Activated naive CD4-positive, alpha-beta T cell treated with anti-CD3 and anti-CD28 coated beads, Interleukin-2, amount 50 U/mL, for 24 hours (primary cell): ENCODE data around the gene PCDH1.
"Not testable (repeated sequence)": the region's sequence is repeated elsewhere in the genome, so short reads cannot be mapped to it uniquely, and the experiment has no call there.

Experiments used
- H3K27ac Mint-ChIP-seq: one replicate; pipeline ENCODE4 v1.8.0; 2021; ENCODE audit warnings: mild to moderate bottlenecking, mixed read lengths
- H3K27me3 Mint-ChIP-seq: one replicate; pipeline ENCODE4 v1.8.0; 2021; ENCODE audit warnings: mixed read lengths
- H3K36me3 Mint-ChIP-seq: one replicate; pipeline ENCODE4 v1.8.0; 2021; ENCODE audit warnings: mixed read lengths
- H3K4me1 Mint-ChIP-seq: one replicate; pipeline ENCODE4 v1.8.0; 2021; ENCODE audit warnings: mixed read lengths
- H3K4me3 Mint-ChIP-seq: one replicate; pipeline ENCODE4 v1.8.0; 2021; ENCODE audit warnings: mild to moderate bottlenecking, mixed read lengths
- H3K9me3 Mint-ChIP-seq: one replicate; pipeline ENCODE4 v1.8.0; 2021; ENCODE audit warnings: mixed read lengths

PCDH1 gene

DNA sequence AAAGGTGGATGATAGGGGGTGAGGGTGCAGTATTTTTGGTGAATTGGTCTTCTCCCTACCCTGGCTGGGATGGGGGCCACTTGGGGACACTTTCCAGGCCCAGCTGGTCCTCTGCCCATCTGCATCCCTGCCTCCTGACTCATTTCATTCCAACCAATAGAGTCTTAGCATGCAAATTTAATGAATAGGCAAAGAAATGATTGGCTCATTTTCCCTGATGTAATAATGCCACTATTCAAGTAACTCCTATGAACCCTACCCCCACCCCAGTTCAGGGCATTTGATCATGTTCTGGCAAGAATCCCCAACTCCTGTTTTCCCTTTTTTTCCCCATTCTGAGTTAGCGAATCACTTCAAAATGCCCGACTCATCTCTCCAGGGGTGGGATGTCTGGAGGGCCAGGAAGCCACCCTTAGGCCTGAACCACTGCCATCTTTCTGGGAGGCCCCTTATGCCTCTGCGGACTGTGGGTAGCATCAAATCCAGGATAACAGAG, 56.7 kb downstream of the PCDH1 start:
- H3K9me3 Mint-ChIP-seq: no peaks in the 10 kb centered on the region
- no peaks in the 10 kb centered on the region for H3K4me1 Mint-ChIP-seq
- H3K27ac Mint-ChIP-seq: no peak overlapping the region
- peaks cover 1% of the 10 kb centered on the region for H3K27me3 Mint-ChIP-seq
- no peaks in the 10 kb centered on the region for H3K36me3 Mint-ChIP-seq
- H3K4me3 Mint-ChIP-seq: no peak overlapping the region

DNA sequence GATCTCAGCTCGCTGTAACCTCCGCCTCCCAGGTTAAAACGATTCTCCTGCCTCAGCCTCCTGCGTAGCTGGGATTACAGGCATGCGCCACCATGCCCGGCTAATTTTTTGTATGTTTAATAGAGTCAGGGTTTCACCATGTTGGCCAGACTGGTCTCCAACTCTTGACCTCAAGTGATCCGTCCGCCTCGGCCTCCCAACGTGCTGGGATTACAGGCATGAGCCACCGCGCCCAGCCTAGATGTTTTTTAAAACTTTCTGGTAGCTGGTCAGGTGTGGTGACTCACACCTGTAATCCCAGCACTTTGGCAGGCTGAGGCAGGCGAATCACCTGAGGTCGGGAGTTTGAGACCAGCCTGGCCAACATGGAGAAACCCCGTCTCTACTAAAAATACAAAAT, 57.5 kb downstream of the PCDH1 start:
- H3K27ac Mint-ChIP-seq, H3K4me1 Mint-ChIP-seq, H3K9me3 Mint-ChIP-seq, H3K36me3 Mint-ChIP-seq, H3K4me3 Mint-ChIP-seq, H3K27me3 Mint-ChIP-seq: not testable (repeated sequence)

DNA sequence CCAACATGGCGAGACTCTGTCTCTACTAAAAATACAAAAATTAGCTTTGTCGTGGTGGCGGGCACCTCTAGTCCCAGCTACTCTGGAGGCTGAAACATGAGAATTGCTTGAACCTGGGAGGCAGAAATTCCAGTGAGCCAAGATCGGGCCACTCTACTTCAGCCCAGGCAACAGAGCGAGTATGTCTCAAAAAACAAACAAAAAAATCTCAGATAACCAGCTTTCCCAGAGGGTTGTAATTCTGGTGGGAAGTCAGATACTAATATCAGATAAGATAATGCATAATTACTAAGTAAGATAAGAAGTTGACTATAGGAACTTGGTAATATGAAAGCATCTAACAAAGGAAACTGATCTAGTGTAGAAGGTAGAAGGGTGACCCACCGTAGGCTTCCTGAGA, 60.6 kb downstream of the PCDH1 start:
- peaks cover 3% of the 10 kb centered on the region for H3K27me3 Mint-ChIP-seq
- no peak overlapping the region for H3K4me3 Mint-ChIP-seq
- H3K36me3 Mint-ChIP-seq: no peaks in the 10 kb centered on the region
- no peaks in the 10 kb centered on the region for H3K9me3 Mint-ChIP-seq
- H3K27ac Mint-ChIP-seq: no peak overlapping the region
- H3K4me1 Mint-ChIP-seq: peaks cover 6% of the 10 kb centered on the region

DNA sequence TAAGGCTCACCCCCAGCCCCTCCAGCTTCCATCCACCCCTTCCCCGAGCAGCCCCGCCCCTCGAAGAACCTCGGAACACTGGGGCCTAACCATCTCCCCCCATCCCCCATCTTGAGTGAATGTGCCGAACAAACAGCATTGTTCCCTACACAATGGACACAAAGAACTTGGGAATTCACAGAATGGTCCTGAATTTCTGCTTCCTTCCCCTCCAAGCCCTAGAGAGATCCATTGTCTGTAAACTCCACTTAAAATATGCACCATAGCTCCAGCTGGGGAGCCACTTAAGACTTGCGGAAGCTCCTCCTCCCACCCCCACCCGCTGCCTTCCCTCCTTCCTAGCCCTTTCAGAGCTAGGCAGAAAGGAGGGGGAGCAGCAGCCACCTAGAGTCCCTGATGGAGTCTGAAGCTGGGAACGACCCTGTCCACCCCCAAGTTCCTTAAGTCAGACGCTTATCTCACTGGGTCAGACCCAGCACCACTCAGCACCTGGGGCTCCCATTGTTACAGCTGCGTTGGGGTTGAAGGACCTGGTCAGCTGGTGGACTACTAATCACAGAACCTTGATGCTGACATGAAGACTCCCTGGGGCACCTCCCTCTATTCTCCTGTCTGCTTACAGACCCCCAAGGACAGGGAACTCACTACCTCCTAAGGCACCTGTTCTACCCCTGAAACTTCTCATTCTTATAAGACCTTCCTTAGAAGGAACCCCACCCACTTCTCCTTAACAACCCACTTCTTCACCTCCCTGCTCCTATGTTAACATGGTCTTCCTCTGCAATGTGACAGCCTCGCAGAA, 61.4 kb downstream of the PCDH1 start:
- no peaks in the 10 kb centered on the region for H3K9me3 Mint-ChIP-seq
- no peaks in the 10 kb centered on the region for H3K36me3 Mint-ChIP-seq
- H3K4me3 Mint-ChIP-seq: no peak overlapping the region
- peaks cover 5% of the 10 kb centered on the region for H3K27me3 Mint-ChIP-seq
- peaks cover 6% of the 10 kb centered on the region for H3K4me1 Mint-ChIP-seq
- no peak overlapping the region for H3K27ac Mint-ChIP-seq

DNA sequence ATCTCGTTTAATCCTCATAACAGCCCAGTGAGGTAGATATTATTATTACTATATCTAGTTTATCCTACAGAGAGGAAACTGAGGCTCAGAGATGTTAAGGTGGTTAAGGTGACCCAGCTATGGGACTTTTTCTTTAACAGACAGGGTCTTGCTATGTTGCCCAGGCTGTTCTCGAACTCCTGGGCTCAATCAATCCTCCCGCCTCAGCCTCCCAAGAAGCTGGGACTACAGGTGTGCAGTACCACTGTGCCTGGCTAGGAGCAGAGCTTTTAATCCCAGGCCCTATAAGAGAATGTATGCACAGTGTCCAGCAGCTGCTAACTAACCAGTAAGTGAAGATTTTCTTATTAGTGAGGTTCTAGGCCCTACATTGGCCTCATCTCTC, 62.4 kb downstream of the PCDH1 start:
- H3K36me3 Mint-ChIP-seq: no peaks in the 10 kb centered on the region
- no peaks in the 10 kb centered on the region for H3K9me3 Mint-ChIP-seq
- no peak overlapping the region for H3K27ac Mint-ChIP-seq
- no peak overlapping the region for H3K4me3 Mint-ChIP-seq
- H3K4me1 Mint-ChIP-seq: peaks cover 6% of the 10 kb centered on the region
- H3K27me3 Mint-ChIP-seq: peaks cover 12% of the 10 kb centered on the region

DNA sequence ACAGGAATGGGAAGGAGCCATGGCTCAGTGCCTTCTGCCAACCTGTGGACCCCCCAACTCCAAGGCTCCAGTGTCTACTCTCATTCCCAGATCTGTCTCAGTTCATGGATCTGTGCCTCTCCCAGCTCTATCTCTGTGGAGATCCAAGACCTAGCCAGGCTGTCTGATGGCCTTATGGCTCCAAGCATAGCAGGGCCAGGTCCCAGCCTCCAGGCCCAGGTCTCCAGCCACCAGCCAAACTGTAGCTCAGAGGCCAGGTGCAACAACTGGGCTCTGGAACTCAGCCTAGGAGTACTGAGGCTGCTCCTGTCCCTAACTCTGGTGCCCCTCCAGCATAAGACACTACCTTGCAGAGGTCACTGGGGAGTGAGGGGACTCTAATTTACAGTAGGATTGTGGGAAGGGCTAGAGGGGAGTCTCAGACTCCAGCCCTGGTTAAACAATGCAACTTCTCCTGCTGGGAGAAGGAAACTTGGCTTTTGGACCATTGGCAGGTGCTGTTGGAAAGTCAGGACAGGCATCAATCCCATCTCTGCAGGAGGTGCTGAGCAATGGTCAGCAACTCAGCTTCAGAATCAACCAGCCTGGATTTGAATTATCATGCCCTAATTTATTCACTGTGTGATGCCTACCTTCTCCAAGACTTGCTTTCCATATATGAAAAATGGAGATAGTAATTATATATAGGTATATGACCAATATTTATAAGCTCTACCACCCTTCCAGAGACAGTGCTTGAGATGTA, 63.0 kb downstream of the PCDH1 start:
- H3K9me3 Mint-ChIP-seq: no peaks in the 10 kb centered on the region
- H3K36me3 Mint-ChIP-seq: no peaks in the 10 kb centered on the region
- H3K27me3 Mint-ChIP-seq: peaks cover 12% of the 10 kb centered on the region
- no peak overlapping the region for H3K4me3 Mint-ChIP-seq
- H3K4me1 Mint-ChIP-seq: peaks cover 6% of the 10 kb centered on the region
- no peak overlapping the region for H3K27ac Mint-ChIP-seq

DNA sequence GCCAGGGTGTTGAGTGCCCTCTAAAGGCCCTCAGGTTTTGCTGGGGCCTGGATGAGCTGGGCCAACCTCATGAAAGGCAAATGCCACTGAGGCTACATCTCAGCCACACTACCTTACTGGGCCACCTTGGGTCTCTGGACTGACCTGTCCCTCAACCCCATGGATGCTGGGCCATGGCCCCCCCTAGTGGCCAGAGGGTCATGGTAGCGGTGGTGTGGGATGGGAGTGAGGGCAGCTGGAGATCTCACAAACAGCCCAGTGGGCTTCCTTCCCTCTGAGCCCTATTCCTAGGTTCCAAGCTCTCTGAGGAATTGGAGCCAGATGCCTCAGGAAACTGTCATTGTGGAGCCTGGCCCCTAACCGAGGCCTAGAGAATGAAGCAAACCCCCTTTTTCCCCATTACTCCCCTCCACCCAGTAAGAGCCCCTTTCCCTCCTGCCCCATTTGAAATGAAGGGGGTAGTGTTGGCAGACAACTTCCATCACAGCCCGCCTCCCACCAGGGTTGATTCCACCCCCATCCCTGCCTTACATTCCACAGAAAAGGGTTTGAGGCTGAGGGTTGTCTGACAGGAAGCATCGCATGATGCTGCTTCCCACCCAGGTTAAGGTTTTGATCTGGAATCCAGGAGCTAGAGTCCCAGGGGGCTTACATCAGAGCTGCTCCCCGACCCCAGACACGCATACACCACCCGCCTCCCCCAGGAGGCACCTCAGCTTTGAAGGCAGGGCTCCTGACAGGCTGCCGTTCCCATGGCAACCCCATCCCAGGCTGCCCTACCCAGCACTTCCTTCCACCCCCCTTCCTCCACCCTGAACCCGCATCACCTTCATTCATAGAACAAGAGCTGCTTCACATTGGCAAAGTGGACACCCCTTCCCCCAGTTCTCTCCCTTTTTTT, 63.9 kb downstream of the PCDH1 start:
- H3K4me1 Mint-ChIP-seq: peaks cover 6% of the 10 kb centered on the region
- no peak overlapping the region for H3K4me3 Mint-ChIP-seq
- no peak overlapping the region for H3K27ac Mint-ChIP-seq
- peaks cover 12% of the 10 kb centered on the region for H3K27me3 Mint-ChIP-seq
- H3K9me3 Mint-ChIP-seq: no peaks in the 10 kb centered on the region
- no peaks in the 10 kb centered on the region for H3K36me3 Mint-ChIP-seq

DNA sequence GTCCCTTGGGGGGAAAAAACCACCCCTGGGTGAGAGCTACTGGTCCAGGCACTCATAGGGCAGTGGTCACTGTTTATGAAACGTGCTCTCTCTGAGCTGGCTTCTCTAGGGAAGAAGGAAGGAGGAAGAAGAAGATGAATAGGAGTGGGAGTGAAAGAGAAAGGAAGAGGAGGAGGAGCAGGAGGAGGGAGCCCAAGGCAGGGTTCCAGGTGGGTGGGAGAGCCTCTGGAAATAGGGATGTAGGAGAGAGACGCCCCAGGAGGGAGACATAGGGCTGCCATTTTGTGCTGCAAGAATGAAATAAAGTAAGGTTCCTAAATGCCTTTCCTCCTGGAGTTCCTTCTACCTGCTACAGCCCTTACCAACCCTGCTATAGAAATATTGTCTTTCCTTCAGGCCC, 65.7 kb downstream of the PCDH1 start:
- Mint-ChIP-seq H3K36me3 (no peaks in the 10 kb centered on the region), H3K27ac (no peak overlapping the region), H3K27me3 (peaks cover 25% of the 10 kb centered on the region), H3K9me3 (no peaks in the 10 kb centered on the region), H3K4me1 (peaks cover 6% of the 10 kb centered on the region), H3K4me3 (no peak overlapping the region)

DNA sequence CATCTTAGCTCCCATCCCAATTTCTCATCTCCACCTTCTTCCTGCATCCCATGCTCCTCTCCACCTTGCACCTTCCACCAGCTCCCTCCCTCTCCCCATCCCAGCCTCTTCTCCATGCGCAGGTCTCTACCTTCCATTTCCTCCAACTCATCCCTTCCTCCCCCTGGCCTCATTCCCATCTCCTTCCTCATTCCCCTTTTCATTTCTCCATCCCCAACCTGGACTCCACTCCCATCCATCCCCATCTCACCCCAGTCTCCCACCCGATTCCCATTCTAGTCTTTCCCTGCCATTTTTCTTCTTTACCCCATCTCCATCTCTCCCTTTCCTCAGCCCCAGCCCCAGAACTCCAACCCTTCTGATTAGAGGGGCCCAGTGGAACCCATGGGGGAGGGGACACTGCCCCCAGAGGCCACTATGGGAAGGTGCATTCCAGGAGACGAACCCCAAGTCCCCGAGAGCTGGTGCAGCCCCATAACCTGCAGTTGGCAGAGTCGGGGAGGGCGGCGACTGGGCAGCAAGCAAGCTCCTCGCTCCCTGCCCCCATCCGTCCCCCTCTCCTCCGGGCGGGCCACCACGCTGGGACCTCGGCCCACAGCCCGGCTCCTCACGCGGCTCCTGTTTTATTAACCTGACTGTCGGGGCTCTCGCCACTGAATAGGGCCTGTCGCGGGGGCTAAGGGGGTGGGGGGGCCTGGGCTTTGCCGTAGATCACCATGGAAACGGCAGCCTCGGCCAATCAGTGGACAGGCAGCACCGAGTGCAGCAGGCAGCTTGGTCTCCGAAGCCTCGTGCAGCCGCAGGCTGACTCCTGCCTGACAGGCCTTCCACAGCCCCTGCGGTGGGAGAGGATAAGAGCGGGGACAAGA, 66.7 kb downstream of the PCDH1 start:
- Mint-ChIP-seq H3K36me3 (no peaks in the 10 kb centered on the region), H3K9me3 (no peaks in the 10 kb centered on the region), H3K4me1 (peaks cover 6% of the 10 kb centered on the region), H3K4me3 (no peak overlapping the region), H3K27me3 (peaks cover 28% of the 10 kb centered on the region), H3K27ac (no peak overlapping the region)

DNA sequence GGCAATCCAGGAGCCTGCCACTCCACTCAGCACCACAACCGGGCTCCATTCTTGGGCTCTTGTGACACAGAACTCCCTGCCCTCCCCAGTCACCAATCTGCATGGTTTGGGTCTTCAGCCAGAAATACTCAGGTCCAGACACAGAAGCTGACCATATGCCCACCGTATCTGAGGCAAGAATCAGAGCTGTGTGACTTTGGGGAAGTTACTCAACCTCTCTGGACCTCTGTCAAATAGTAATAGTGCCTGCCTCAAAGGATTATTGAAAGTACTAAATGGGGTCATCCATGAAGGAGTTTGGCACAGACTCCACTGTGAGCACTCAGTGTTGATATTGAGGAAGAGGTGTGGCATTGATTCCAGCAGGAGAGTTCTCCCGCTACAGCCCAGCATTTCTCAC, 67.5 kb downstream of the PCDH1 start:
- Mint-ChIP-seq H3K4me3 (no peak overlapping the region), H3K27ac (no peak overlapping the region), H3K36me3 (no peaks in the 10 kb centered on the region), H3K4me1 (peaks cover 6% of the 10 kb centered on the region), H3K27me3 (peaks cover 30% of the 10 kb centered on the region), H3K9me3 (no peaks in the 10 kb centered on the region)

DNA sequence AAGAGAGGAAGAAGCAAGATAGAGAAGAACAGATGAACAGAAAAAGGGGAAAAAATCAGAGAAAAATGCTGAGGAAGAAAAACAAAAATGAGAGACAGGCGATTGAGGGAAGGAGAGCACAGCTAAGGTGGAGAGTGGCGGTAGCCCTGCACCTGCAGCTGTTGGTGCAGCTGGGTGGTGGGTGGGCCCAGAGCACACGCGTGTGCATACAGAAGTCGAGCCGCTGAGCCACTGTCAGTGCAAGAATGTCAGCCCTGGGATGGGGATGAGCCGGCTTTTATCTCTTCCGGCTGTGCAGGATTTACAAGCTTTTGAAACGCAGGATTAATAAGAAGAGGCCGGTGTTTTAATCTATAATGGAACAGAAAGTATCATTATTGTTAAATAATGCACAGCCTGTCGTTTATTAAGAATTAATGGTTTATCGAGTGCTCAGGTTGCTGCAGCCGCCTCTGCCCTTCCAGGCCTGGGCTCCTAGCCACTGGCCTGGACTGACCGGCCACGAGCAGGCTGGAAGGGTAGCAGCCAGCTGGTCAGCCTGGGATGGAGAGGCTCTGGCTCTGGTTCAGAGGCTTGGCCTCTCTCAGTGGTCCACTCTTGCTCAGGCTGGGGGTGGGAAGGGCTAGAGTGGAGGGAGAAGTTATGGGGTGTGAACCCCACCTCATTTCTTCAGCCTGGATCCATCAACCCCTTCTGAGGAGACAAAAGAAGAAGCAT, 68.7 kb downstream of the PCDH1 start:
- peaks cover 35% of the 10 kb centered on the region for H3K27me3 Mint-ChIP-seq
- H3K36me3 Mint-ChIP-seq: no peaks in the 10 kb centered on the region
- no peak overlapping the region for H3K4me3 Mint-ChIP-seq
- H3K27ac Mint-ChIP-seq: no peak overlapping the region
- no peaks in the 10 kb centered on the region for H3K9me3 Mint-ChIP-seq
- peaks cover under 1% of the 10 kb centered on the region for H3K4me1 Mint-ChIP-seq

DNA sequence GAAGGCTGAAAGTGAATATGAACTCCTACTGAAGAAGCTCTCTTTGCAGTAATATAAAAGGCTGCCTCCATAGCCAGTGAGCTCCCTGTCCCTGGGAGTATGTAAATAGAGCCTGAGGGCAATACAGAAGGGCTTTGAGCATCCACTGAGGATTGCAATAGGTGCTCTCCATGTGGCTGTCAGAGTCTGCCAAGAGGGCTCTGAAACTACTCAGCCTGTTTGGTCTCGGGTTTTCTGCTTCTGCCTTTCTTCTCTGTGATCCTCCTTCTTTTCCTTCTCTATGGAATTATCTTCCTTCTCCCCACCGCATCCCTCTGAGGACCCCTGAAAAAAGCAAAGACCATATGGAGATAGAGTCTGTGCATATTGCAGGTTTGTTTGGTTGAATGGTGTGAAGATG, 69.4 kb downstream of the PCDH1 start:
- H3K36me3 Mint-ChIP-seq: no peaks in the 10 kb centered on the region
- no peaks in the 10 kb centered on the region for H3K9me3 Mint-ChIP-seq
- H3K4me1 Mint-ChIP-seq: no peaks in the 10 kb centered on the region
- H3K4me3 Mint-ChIP-seq: no peak overlapping the region
- H3K27me3 Mint-ChIP-seq: peaks cover 39% of the 10 kb centered on the region
- peak overlapping the region; percentile 0 for H3K27ac Mint-ChIP-seq

DNA sequence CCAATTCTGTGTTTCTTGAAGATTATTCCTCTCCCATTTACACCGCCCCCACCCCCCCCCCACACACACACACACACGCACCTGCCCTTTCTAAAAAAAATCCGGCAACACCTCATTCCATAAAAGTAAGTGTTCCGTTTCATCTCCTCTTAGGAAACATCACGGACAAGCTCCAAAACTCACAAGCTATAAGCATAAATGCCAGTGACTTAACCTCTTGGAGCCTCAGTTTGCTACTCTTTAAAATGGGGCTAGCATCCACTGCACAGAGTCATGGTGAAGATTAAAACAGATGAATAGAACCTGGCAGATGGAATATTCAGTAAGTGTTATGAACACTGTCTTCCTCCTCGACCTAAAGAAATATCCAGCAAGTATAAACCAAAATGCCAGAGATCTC, 70.5 kb downstream of the PCDH1 start:
- no peaks in the 10 kb centered on the region for H3K36me3 Mint-ChIP-seq
- no peak overlapping the region for H3K4me3 Mint-ChIP-seq
- H3K4me1 Mint-ChIP-seq: no peaks in the 10 kb centered on the region
- no peaks in the 10 kb centered on the region for H3K9me3 Mint-ChIP-seq
- H3K27ac Mint-ChIP-seq: no peak overlapping the region
- H3K27me3 Mint-ChIP-seq: peaks cover 41% of the 10 kb centered on the region

DNA sequence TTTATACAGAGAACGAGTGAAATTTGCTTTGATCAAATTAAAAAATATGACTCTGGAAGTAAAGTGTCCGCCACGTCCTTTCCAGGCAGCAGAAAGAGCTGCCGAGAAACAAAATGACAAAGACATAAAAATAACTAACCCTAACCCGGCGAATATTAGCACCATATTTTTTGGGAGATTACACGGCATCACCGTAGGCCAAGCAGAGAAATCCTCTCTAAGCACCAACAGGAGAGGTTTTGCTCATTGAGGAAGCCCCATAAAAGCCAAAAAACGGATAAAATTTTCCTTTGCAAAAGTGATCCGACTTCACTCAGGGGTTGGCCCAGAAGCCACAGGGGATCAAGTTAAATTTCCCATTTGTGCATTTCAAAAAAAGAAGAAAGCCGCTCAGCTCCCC, 70.9 kb downstream of the PCDH1 start:
- no peaks in the 10 kb centered on the region for H3K9me3 Mint-ChIP-seq

More for the DNA sequence above, 70.9 kb downstream of the PCDH1 start:
- Mint-ChIP-seq H3K27me3 (peaks cover 41% of the 10 kb centered on the region), H3K27ac (no peak overlapping the region), H3K36me3 (no peaks in the 10 kb centered on the region), H3K4me3 (no peak overlapping the region), H3K4me1 (no peaks in the 10 kb centered on the region)
